OCI-LY7 (cell line): ENCODE data around the gene TRAM2. TPM values are rescaled to one million over a fixed set of nuclear protein-coding genes. Genes with fewer than 3 reads are reported as not detected.

ENCODE experiments used
- BruUV-seq: library from RNA; stranded (reverse); fragments of 400-500 nt; replicated peaks from 2 replicates; lab custom pipeline; 2021; lab: Mats Ljungman, UMichigan
- CTCF ChIA-PET: fragments of 300-600 bp; sonication (Branson Sonifier 250); formaldehyde crosslinking; loops from one replicate; lab custom pipeline; 2022; ENCODE audit warnings: antibody characterized with exemption; ENCODE audit not compliant: unreplicated experiment; lab: Charles Lee
- POLR2A ChIA-PET: fragments of 300-600 bp; sonication (Branson Sonifier 250); formaldehyde crosslinking; loops from one replicate; lab custom pipeline; 2022; ENCODE audit warnings: antibody characterized with exemption; lab: Charles Lee
- DNase-seq: peaks from one replicate; pipeline ENCODE4 v3.0.0-alpha.2; 2015; ENCODE audit warnings: low spot score
- H2AFZ ChIP-seq: fragments of 200-600 bp; sonication (generic), shearing (Covaris generic); 2 replicates; pipeline ENCODE4 v1.6.1; 2014; ENCODE audit warnings: mild to moderate bottlenecking, antibody characterized with exemption, low read length, moderate library complexity
- H3K27ac ChIP-seq: fragments of 200-600 bp; sonication (generic); 2 replicates; pipeline ENCODE4 v1.5.1; 2014; ENCODE audit warnings: mixed run types, low read depth, mild to moderate bottlenecking, moderate library complexity, low read length, inconsistent platforms; ENCODE audit not compliant: poor library complexity, severe bottlenecking
- H3K36me3 ChIP-seq: fragments of 200-600 bp; sonication (generic); 2 replicates; pipeline ENCODE4 v1.6.1; 2014; ENCODE audit warnings: mild to moderate bottlenecking, antibody characterized with exemption, low read length, moderate library complexity, mixed read lengths; ENCODE audit not compliant: insufficient read depth
- H3K4me1 ChIP-seq: fragments of 200-600 bp; sonication (generic); 2 replicates; pipeline ENCODE4 v1.5.1; 2014; ENCODE audit warnings: mild to moderate bottlenecking, low read length; ENCODE audit not compliant: insufficient read depth, poor library complexity, severe bottlenecking
- H3K4me2 ChIP-seq: fragments of 200-600 bp; sonication (generic); 2 replicates; pipeline ENCODE4 v1.6.1; 2014; ENCODE audit warnings: mild to moderate bottlenecking, low read length
- H3K4me3 ChIP-seq: fragments of 200-600 bp; sonication (generic); 2 replicates; pipeline ENCODE4 v1.5.1; 2014; ENCODE audit warnings: mild to moderate bottlenecking, low read depth, low read length; ENCODE audit not compliant: poor library complexity, severe bottlenecking
- H3K79me2 ChIP-seq: fragments of 200-600 bp; sonication (generic); 2 replicates; pipeline ENCODE4 v1.6.1; 2016; ENCODE audit warnings: low read depth, mild to moderate bottlenecking, low read length, moderate library complexity, mixed read lengths; ENCODE audit not compliant: insufficient read depth
- H3K9me2 ChIP-seq: fragments of 200-600 bp; sonication (generic); 2 replicates; pipeline ENCODE4 v1.6.1; 2016; ENCODE audit warnings: mild to moderate bottlenecking, low read length, mixed read lengths; ENCODE audit not compliant: insufficient read depth
- H3K9me3 ChIP-seq: fragments of 200-600 bp; sonication (generic); 2 replicates; pipeline ENCODE4 v1.6.1; 2014; ENCODE audit warnings: mild to moderate bottlenecking, mixed run types, low read length, mixed read lengths
- H4K20me1 ChIP-seq: fragments of 200-600 bp; sonication (generic); 2 replicates; pipeline ENCODE4 v1.6.1; 2014; ENCODE audit warnings: mild to moderate bottlenecking, antibody characterized with exemption, low read length, moderate library complexity, mixed read lengths; ENCODE audit not compliant: insufficient read depth
- CTCF ChIP-seq: fragments of 200-600 bp; sonication (generic); conservative IDR thresholded peaks from 2 replicates; pipeline ENCODE4 v1.5.1; 2014; ENCODE audit warnings: mild to moderate bottlenecking, antibody characterized with exemption, low read length, moderate library complexity, mixed read lengths
- EZH2phosphoT487 ChIP-seq: fragments of 200-600 bp; sonication (generic); IDR thresholded peaks from 2 replicates; pipeline ENCODE4 v1.6.1; 2018; ENCODE audit warnings: low read depth, borderline replicate concordance, mild to moderate bottlenecking, mixed run types, antibody characterized with exemption, low read length, moderate library complexity, mixed read lengths
- intact Hi-C: fragments of 100-400 bp; cut with micrococcal nuclease; formaldehyde crosslinking; loops from one replicate; pipeline ENCODE4 v1.10.0; 2022; ENCODE audit not compliant: unreplicated experiment
- total RNA-seq, 2 experiments: library from RNA; depleted of rRNA in 1 of 2; stranded (reverse); fragments of >200 nt in 1 of 2; shearing (Covaris generic) in 1 of 2; gene quantifications; 2 replicates each; pipeline ENCODE4 v1.2.3, GENCODE V29; 2014 to 2022

The TRAM2 gene
- total RNA-seq, 2 experiments from 2014 or later: 19.3 to 38.2 TPM

- Histone ChIP-seq H3K9me2 (no peaks in the 10 kb centered on the region), H3K4me1 (no peaks in the 10 kb centered on the region), H4K20me1 (no peaks in the 10 kb centered on the region), H3K27ac (no peak overlapping the region), H2AFZ (no peak overlapping the region), H3K4me2 (no peak overlapping the region), H3K4me3 (no peak overlapping the region), H3K36me3 (no peaks in the 10 kb centered on the region), H3K9me3 (no peaks in the 10 kb centered on the region), H3K79me2 (no peaks in the 10 kb centered on the region)
- intact Hi-C loops: no loop called here
- TF ChIP-seq CTCF (no peak), EZH2phosphoT487 (no peak)
- no TSS peak for BruUV-seq
- CTCF ChIA-PET: no interaction called here
- no peak for DNase-seq
- POLR2A ChIA-PET: interaction anchor here (0.6 kb wide), 2 partner anchors 15 to 81 kb away, joined by 3 read pairs; no protein-coding TSS in a partner anchor
Measured at GRCh38 chr6:52620055-52620905, 43.4 kb upstream of the TRAM2 start.

- Histone ChIP-seq H3K9me3 (no peaks in the 10 kb centered on the region), H3K9me2 (no peaks in the 10 kb centered on the region)
Measured at GRCh38 chr6:52617087-52617486, 40.2 kb upstream of the TRAM2 start.

More at GRCh38 chr6:52617087-52617486, 40.2 kb upstream of the TRAM2 start:
- TF ChIP-seq CTCF (no peak), EZH2phosphoT487 (no peak)
- Histone ChIP-seq H4K20me1 (no peaks in the 10 kb centered on the region), H3K4me3 (no peak overlapping the region), H3K4me2 (no peak overlapping the region), H3K36me3 (no peaks in the 10 kb centered on the region), H3K4me1 (no peaks in the 10 kb centered on the region), H3K79me2 (no peaks in the 10 kb centered on the region), H3K27ac (no peak overlapping the region), H2AFZ (0 out of 2 replicates have a peak overlapping the region, but pooled peaks have one; percentile 2)
- ChIA-PET POLR2A (no interaction called here), CTCF (no interaction called here)
- no peak for DNase-seq
- no TSS peak for BruUV-seq
- intact Hi-C loops: no loop called here
